IMR-90 (cell line): Measurements from ENCODE around the gene SRRM2. TPM values are rescaled to one million over a fixed set of nuclear protein-coding genes. Genes with fewer than 3 reads are reported as not detected.

Experiments
- ATAC-seq: fragments of 200-7000 bp; cut with Tn5 transposase; 2 replicates; pipeline ENCODE4 v1.9.1; 2020; ENCODE audit warnings: low read depth, mild to moderate bottlenecking, moderate library complexity
- BruUV-seq: library from RNA; stranded (reverse); fragments of 400-500 nt; replicated peaks from 2 replicates; lab custom pipeline; 2021; lab: Mats Ljungman, UMichigan
- CTCF ChIA-PET: fragments of 300-600 bp; formaldehyde crosslinking; extraction: SDS; loops from one replicate; lab custom pipeline; 2021; ENCODE audit warnings: antibody characterized with exemption; lab: Yijun Ruan, JAX
- POLR2A ChIA-PET: fragments of 300-600 bp; sonication (Branson Sonifier 250); formaldehyde crosslinking; loops from one replicate; lab custom pipeline; 2022; ENCODE audit warnings: antibody characterized with exemption; ENCODE audit not compliant: unreplicated experiment; lab: Charles Lee
- DNase-seq: peaks from one replicate; pipeline ENCODE4 v3.0.0; 2013
- H2AFZ ChIP-seq: replicated peaks from 2 replicates; pipeline ENCODE3; 2013; ENCODE audit warnings: low read length, mild to moderate bottlenecking; ENCODE audit not compliant: poor library complexity
- H2AK5ac ChIP-seq: 2 replicates; pipeline ENCODE4 v1.6.1; 2013; ENCODE audit warnings: low read depth, low read length, inconsistent platforms
- H2AK9ac ChIP-seq: replicated peaks from 2 replicates; pipeline ENCODE3; 2013; ENCODE audit warnings: mild to moderate bottlenecking, low read depth, low read length, moderate library complexity; ENCODE audit not compliant: poor library complexity
- H2BK120ac ChIP-seq: 2 replicates; pipeline ENCODE4 v1.6.1; 2013; ENCODE audit warnings: low read depth, low read length, inconsistent platforms
- H2BK15ac ChIP-seq: 3 replicates; pipeline ENCODE4 v1.6.1; 2013; ENCODE audit warnings: low read depth, low read length, inconsistent platforms
- H2BK20ac ChIP-seq: 2 replicates; pipeline ENCODE4 v1.6.1; 2013; ENCODE audit warnings: low read depth, mild to moderate bottlenecking, inconsistent platforms, low read length, moderate library complexity
- H2BK5ac ChIP-seq: 2 replicates; pipeline ENCODE4 v1.6.1; 2013; ENCODE audit warnings: mild to moderate bottlenecking, low read depth, low read length, inconsistent platforms; ENCODE audit not compliant: poor library complexity, severe bottlenecking
- H3K14ac ChIP-seq: replicated peaks from 2 replicates; pipeline ENCODE4 v1.6.1; 2013; ENCODE audit warnings: low read depth, low read length, inconsistent platforms
- H3K18ac ChIP-seq: 2 replicates; pipeline ENCODE4 v1.6.1; 2013; ENCODE audit warnings: low read depth, low read length, control low read depth
- H3K23ac ChIP-seq: 2 replicates; pipeline ENCODE4 v1.6.1; 2013; ENCODE audit warnings: low read depth, low read length, inconsistent platforms
- H3K27ac ChIP-seq: 2 replicates; pipeline ENCODE4 v1.5.1; 2013; ENCODE audit warnings: mild to moderate bottlenecking, control low read depth, low read length; ENCODE audit not compliant: insufficient read depth
- H3K27me3 ChIP-seq: 2 replicates; pipeline ENCODE4 v1.6.1; 2013; ENCODE audit warnings: low read length; ENCODE audit not compliant: control insufficient read depth, insufficient read depth
- H3K36me3 ChIP-seq: 2 replicates; pipeline ENCODE4 v1.6.1; 2013; ENCODE audit warnings: low read length, mixed read lengths; ENCODE audit not compliant: control insufficient read depth, insufficient read depth
- H3K4ac ChIP-seq: 2 replicates; pipeline ENCODE4 v1.6.1; 2013; ENCODE audit warnings: low read depth, low read length, inconsistent platforms
- H3K4me1 ChIP-seq: 2 replicates; pipeline ENCODE4 v1.6.1; 2013; ENCODE audit warnings: low read length, mixed read lengths; ENCODE audit not compliant: control insufficient read depth, insufficient read depth
- H3K4me2 ChIP-seq: 2 replicates; pipeline ENCODE4 v1.6.1; 2013; ENCODE audit warnings: low read depth, mild to moderate bottlenecking, control low read depth, low read length, moderate library complexity
- H3K4me3 ChIP-seq: 2 replicates; pipeline ENCODE4 v1.5.1; 2013; ENCODE audit warnings: low read depth, mild to moderate bottlenecking, control low read depth, low read length, moderate library complexity; ENCODE audit not compliant: insufficient read depth
- H3K56ac ChIP-seq: 2 replicates; pipeline ENCODE4 v1.6.1; 2013; ENCODE audit warnings: low read length, inconsistent platforms; ENCODE audit not compliant: insufficient read depth; ENCODE audit errors: extremely low read depth
- H3K79me1 ChIP-seq, 2 experiments: 2 replicates each; pipeline ENCODE4 v1.6.1; 2013; ENCODE audit warnings: low read length in 2 of 2, inconsistent platforms in 1 of 2, low read depth in 1 of 2
- H3K9ac ChIP-seq: 2 replicates; pipeline ENCODE4 v1.6.1; 2013; ENCODE audit warnings: low read depth, low read length, control low read depth
- H3K9me1 ChIP-seq: 2 replicates; pipeline ENCODE4 v1.6.1; 2013; ENCODE audit warnings: low read length, inconsistent platforms; ENCODE audit not compliant: insufficient read depth
- H3K9me3 ChIP-seq: 2 replicates; pipeline ENCODE4 v1.6.1; 2013; ENCODE audit warnings: low read length; ENCODE audit not compliant: control insufficient read depth, insufficient read depth
- H4K20me1 ChIP-seq: 2 replicates; pipeline ENCODE4 v1.6.1; 2013; ENCODE audit warnings: low read length, inconsistent platforms; ENCODE audit not compliant: insufficient read depth
- H4K5ac ChIP-seq: 2 replicates; pipeline ENCODE4 v1.6.1; 2013; ENCODE audit warnings: mild to moderate bottlenecking, low read depth, low read length, control low read depth
- H4K8ac ChIP-seq, 2 experiments: 2 replicates each; pipeline ENCODE4 v1.6.1; 2013; ENCODE audit warnings: low read depth in 2 of 2, low read length in 2 of 2, control low read depth in 1 of 2, inconsistent platforms in 1 of 2
- H4K91ac ChIP-seq: 2 replicates; pipeline ENCODE4 v1.6.1; 2013; ENCODE audit warnings: low read depth, low read length, inconsistent platforms; ENCODE audit not compliant: insufficient read depth
- FOS ChIP-seq: fragments of 150-350 bp; IDR thresholded peaks from 2 replicates; pipeline ENCODE4 v1.6.1; 2016; ENCODE audit warnings: low read depth, low read length
- MAFK ChIP-seq: IDR thresholded peaks from 2 replicates; pipeline ENCODE4 v1.6.1; 2012; ENCODE audit warnings: low read depth, low read length, improper control_type of control experiment
- MXI1 ChIP-seq: IDR thresholded peaks from 2 replicates; pipeline ENCODE4 v1.6.1; 2012; ENCODE audit warnings: low read depth, mild to moderate bottlenecking, low read length, moderate library complexity, borderline replicate concordance
- NFE2L2 ChIP-seq: fragments of 150-350 bp; IDR thresholded peaks from 2 replicates; pipeline ENCODE4 v1.6.1; 2016; ENCODE audit warnings: low read depth, mild to moderate bottlenecking, low read length
- RCOR1 ChIP-seq: IDR thresholded peaks from 2 replicates; pipeline ENCODE4 v1.6.1; 2012; ENCODE audit warnings: mild to moderate bottlenecking, low read length, improper control_type of control experiment; ENCODE audit not compliant: insufficient replicate concordance
- WGBS, 2 experiments: methylation state at CpG; one replicate each; pipeline versions ENCODE4 v1.1.5 to v1.1.7; 2013; ENCODE audit warnings: missing lambda C conversion rate in 2 of 2; ENCODE audit not compliant: insufficient read length in 1 of 2; ENCODE audit errors: extremely low coverage in 2 of 2; 5-methylcytosine and 5-hydroxymethylcytosine counted together
- dilution Hi-C: fragments of 300-500 bp; cut with HindIII; formaldehyde crosslinking; loops from one replicate; pipeline ENCODE4 v1.14.3; 2018; ENCODE audit warnings: low sequenced_read_pairs; ENCODE audit not compliant: unreplicated experiment
- in situ Hi-C: fragments of 300-500 bp; cut with MboI; formaldehyde crosslinking; loops from 3 replicates; pipeline ENCODE4 v1.14.3; 2019; ENCODE audit warnings: low sequenced_read_pairs, inconsistent platforms, mixed read lengths
- intact Hi-C: fragments of 100-400 bp; cut with micrococcal nuclease; formaldehyde crosslinking; loops from 2 replicates; pipeline ENCODE4 v1.10.0; 2022
- polyA plus RNA-seq, 3 experiments: library from polyadenylated mRNA; depleted of rRNA; stranded (reverse); fragments of >200 nt; gene quantifications; 2 replicates each; pipeline ENCODE4 v1.2.3, GENCODE V29; 2012; ENCODE audit warnings: low replicate concordance in 1 of 3
- total RNA-seq: library from RNA; depleted of rRNA; stranded (reverse); fragments of >200 nt; gene quantifications from 2 replicates; pipeline ENCODE4 v1.2.3, GENCODE V29; 2012
- TF ChIP-seq, protein P1 (sequence below): conservative IDR thresholded peaks from 2 replicates; pipeline ENCODE4 v1.5.1; 2012; ENCODE audit warnings: mild to moderate bottlenecking, low read depth, low read length, improper control_type of control experiment
- TF ChIP-seq, protein P2 (sequence below): fragments of 150-350 bp; IDR thresholded peaks from 2 replicates; pipeline ENCODE4 v1.6.1; 2017; ENCODE audit warnings: mild to moderate bottlenecking, antibody characterized with exemption, low read length, low read depth

Gene SRRM2
- total and polyA plus RNA-seq, 2 of the 4 experiments (the other 2 are of a cell fraction), result 20.3 to 300 TPM

- H3K27ac ChIP-seq, result no peak within 1 kb of the TSS
- H3K9me1 ChIP-seq, result no peaks in the 10 kb centered on the region
- H3K36me3 ChIP-seq, result no peaks in the 10 kb centered on the region
- DNase-seq, result no peak
- H4K91ac ChIP-seq, result no peak within 1 kb of the TSS
- in situ Hi-C loops (no loop called here), intact Hi-C loops (no loop called here), dilution Hi-C loops (no loop called here)
- H3K27me3 ChIP-seq, result peaks cover 71% of the 10 kb centered on the region
- no peak within 1 kb of the TSS for H3K18ac ChIP-seq
- H3K4ac ChIP-seq, result no peak within 1 kb of the TSS
- no peak within 1 kb of the TSS for H2AK5ac ChIP-seq
- no peak within 1 kb of the TSS for H3K4me2 ChIP-seq
- ChIA-PET POLR2A (no interaction called here), CTCF (no interaction called here)
- no peak within 1 kb of the TSS for H2BK15ac ChIP-seq
- H3K14ac ChIP-seq, result no peak within 1 kb of the TSS
- H4K5ac ChIP-seq, result no peak within 1 kb of the TSS
- H4K20me1 ChIP-seq, result no peaks in the 10 kb centered on the region
- H3K79me1 ChIP-seq, result no peaks in the 10 kb centered on the region
- H3K9ac ChIP-seq, result no peak within 1 kb of the TSS
- no peak for ATAC-seq
- no peak within 1 kb of the TSS for H3K23ac ChIP-seq
- TF ChIP-seq FOS, result no peak
- TF ChIP-seq MAFK, result no peak
- TF ChIP-seq MXI1, result no peak
- no peak for TF ChIP-seq RCOR1
- TF ChIP-seq NFE2L2, result no peak
- TF ChIP-seq, protein P1, sequence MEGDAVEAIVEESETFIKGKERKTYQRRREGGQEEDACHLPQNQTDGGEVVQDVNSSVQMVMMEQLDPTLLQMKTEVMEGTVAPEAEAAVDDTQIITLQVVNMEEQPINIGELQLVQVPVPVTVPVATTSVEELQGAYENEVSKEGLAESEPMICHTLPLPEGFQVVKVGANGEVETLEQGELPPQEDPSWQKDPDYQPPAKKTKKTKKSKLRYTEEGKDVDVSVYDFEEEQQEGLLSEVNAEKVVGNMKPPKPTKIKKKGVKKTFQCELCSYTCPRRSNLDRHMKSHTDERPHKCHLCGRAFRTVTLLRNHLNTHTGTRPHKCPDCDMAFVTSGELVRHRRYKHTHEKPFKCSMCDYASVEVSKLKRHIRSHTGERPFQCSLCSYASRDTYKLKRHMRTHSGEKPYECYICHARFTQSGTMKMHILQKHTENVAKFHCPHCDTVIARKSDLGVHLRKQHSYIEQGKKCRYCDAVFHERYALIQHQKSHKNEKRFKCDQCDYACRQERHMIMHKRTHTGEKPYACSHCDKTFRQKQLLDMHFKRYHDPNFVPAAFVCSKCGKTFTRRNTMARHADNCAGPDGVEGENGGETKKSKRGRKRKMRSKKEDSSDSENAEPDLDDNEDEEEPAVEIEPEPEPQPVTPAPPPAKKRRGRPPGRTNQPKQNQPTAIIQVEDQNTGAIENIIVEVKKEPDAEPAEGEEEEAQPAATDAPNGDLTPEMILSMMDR, result no peak
- TF ChIP-seq, protein P2, sequence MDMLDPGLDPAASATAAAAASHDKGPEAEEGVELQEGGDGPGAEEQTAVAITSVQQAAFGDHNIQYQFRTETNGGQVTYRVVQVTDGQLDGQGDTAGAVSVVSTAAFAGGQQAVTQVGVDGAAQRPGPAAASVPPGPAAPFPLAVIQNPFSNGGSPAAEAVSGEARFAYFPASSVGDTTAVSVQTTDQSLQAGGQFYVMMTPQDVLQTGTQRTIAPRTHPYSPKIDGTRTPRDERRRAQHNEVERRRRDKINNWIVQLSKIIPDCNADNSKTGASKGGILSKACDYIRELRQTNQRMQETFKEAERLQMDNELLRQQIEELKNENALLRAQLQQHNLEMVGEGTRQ, result no peak
- H2BK20ac ChIP-seq, result no peak within 1 kb of the TSS
- H3K4me3 ChIP-seq, result no peak within 1 kb of the TSS
- no peak within 1 kb of the TSS for H2BK120ac ChIP-seq
- no TSS peak for BruUV-seq
- no peaks in the 10 kb centered on the region for H3K9me3 ChIP-seq
- no peak within 1 kb of the TSS for H2BK5ac ChIP-seq
- WGBS, 2 experiments, result 40 to 86% methylated on average over 1 to 7 of the region's 10 CpGs
- no peak within 1 kb of the TSS for H3K56ac ChIP-seq
- no peak within 1 kb of the TSS for H2AFZ ChIP-seq
- no peak within 1 kb of the TSS for H2AK9ac ChIP-seq
- H3K4me1 ChIP-seq, result no peaks in the 10 kb centered on the region
- H4K8ac ChIP-seq, result no peak within 1 kb of the TSS
Observed at GRCh38 chr16:2787406-2787805, 35.0 kb downstream of the SRRM2 start, which contains the start of gene PRSS33. PRSS33 (minus strand) TSS chr16:2787560; CDS start chr16:2786547, 1,013 bp downstream.
